HG02852 (cell line): Measurements from ENCODE around the gene MAP2K5.

Experiments
- ATAC-seq: cut with Tn5 transposase; IDR thresholded peaks from one replicate; pipeline ENCODE4 v1.9.1; 2021; ENCODE audit warnings: mild to moderate bottlenecking, moderate library complexity; ENCODE audit not compliant: unreplicated experiment

Gene MAP2K5

DNA sequence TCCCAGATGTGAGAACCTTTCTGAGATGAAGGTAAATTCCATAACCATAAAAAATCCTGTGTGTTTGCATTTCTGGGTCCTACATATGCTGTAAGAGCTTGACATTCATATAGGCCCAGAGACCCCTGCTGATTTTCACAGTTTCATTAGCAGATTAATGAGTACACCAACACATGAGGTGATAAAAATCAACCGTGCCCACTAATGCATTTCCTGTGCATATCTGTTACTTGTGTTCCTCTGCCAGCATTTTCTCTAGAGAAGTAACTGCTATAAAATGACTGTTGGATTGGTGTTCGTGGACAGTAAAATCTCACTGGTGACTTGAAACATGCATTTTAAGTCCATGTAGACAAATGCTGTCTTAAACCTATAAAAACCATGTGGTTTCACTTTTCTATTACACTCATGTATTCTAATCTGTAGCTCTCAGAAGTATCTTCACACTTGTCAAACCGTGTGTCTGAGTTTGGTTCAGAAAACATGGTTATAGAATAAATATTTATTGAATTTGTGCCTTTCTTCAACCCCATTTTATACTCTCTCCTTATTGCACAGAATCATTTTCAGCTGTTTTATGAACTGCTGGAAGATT, 14.6 kb downstream of the MAP2K5 start:
- ATAC-seq, result no peak

DNA sequence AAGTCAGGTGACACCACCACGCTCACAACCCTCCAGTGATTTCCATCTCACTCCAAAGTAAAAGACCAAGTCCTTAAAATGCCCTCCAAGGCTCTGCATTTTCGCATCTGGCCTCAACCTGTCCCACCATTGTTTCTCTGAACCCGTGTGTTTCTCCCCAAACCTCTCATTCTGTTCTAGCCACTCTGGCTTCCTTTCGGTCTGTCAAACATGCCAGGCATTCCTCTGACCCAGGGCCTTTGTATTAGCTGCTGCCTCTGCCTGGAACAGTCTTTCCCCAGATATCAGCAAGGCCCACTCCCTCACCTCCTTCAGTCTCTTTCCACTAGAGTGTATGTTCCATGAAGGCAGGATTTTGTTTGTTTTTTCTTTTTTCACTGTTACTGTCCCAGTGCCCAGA, 16.0 kb downstream of the MAP2K5 start:
- no peak for ATAC-seq

DNA sequence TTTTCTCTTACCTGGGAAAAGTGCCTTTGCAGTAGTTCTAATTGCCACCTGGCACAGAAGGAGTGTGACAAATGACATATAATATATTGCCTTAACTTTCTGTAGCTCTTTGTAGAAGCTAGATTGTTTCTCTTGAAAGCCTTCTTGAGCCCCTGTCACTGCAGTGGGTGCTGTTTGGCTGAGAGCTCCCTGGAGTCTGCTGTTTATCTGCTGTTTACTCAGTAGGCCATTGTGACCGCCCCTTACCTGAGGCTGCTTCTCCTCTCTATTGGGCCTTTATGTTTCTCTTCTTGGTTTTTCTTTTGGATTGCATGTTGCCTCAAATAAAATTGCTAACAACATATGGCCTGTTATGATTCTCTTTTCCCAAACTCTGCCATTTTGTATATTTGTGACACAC, 16.7 kb downstream of the MAP2K5 start:
- no peak for ATAC-seq

DNA sequence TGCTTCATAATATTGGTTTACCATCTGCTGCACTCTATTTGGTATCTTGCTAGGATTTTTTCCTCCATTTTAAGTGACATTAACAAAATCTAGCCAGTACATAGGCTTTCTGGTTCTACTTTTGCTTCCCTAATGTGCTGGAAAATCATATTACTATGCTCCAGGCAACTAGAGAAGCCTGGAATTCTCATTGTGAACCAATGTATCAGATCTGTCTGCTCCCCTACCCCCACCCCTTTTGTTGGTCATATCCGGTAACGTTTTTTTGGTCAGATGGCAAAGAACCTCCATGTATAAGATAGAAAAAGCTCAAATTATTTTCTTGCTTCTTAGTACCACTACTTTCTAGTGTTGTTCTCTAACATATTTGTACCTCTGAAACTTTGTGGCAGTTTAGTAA, 17.1 kb downstream of the MAP2K5 start:
- ATAC-seq, result no peak

DNA sequence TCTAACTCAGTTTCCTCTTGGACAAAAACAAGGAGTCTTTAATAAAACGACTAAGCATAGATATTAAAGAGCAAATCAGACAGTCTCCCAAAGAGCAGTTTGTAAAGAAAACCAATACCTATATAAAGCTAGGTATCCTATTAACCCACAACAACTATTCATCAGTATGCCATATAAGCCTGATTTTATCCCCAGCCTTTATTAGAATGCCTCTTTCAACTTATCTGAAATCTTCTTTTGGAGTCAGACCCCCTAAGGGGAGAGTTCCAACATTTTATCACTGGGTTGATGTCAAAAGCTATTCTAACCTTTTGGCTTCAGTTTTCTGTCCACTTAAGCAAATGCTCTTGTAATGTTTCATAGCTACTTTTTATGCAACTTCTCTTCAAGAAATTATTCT, 17.8 kb downstream of the MAP2K5 start:
- ATAC-seq, result no peak

DNA sequence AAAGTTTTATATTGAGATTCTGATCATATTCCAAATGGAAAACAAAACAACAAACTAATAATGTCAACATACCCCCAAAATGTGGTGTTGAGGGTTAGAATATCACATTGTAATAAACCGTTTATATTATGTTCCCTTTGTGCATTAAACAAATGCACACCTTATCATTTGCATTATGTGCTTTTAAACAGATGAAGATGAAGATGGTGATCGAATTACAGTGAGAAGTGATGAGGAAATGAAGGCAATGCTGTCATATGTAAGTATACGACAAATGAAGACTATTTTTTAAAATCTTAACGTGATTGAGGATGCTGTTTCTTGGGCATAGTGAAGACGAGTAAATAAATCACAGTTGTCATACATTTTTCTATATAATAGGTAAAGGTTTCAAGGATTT, 20.6 kb downstream of the MAP2K5 start:
- no peak for ATAC-seq

DNA sequence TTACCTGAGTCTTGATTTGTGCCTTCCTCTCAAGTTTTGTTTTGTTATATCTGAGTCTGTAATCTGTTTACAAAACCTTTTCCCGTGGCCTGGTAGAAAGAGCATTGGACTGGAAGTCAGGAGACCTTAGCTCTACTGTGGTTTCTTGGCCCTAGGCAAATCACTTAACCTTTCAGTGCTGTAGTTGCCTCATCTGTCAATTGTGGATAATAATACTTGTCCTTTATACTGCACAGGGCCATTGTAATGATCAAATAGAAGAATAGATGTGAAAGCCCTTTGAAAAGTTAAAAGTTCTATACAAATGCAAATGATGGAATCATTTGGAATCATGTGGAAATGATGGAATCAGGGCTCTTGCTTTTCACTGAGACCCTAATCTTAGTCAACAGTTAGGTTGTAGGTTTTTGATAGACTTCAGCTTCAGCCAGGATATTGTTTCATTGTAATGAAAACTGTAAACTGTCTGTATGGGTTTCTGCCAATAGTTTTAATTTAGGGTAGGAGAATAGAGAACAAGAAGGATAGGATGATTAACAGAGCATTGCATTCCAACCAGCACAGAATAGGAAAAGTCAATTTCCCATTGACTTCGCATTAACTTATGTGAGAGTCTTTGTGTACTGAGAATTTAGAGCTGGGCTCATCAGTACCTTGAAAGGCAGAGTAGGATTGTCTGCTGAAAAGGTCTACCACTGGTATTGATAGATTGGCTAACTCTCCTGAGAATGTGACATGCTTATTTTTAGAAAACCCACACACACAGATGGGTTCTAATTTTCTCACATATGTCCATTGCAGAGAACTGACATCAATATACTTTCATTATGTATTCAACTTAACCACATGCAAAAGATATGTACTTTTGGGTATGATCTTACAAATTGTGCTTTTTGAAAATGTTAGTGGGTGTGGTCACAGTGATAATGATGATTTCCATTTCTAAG, 21.8 kb downstream of the MAP2K5 start:
- peak; percentile 94 for ATAC-seq

DNA sequence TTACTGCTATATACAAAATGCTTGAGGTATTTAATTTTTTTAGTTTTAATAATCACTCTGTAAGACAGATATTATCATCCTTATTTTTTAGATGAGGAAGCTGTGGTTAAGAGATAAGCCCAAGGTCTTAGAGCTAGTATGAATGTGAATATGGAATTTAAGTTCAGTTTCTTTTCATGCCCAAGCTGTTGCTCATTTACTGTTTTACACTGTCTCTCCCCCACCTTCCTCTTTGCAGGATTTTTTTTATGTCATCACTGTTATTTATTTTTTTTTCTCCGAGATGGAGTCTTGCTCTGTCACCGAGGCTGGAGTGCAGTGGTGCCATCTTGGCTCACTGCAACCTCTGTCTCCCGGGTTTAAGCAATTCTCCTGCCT, 22.5 kb downstream of the MAP2K5 start:
- peak; percentile 33 for ATAC-seq

DNA sequence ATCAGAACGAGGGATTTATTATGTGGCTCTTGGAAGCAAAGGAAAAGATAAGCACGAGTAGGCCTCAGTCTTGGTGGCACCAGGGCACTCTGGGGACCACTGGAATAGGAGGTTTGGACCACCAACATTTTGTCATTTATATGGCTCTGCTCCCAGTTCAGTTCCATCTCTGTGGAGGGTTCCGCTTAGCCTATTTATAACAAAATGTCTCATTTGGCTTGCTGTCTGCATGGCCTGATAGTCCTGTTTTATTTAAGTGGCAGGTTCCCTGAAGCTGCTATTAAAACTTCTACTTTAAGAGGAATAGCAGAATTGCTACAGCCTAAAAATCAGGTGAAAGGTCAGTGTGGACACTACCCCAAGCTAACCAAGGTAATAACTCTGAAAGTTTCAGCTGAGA, 27.2 kb downstream of the MAP2K5 start:
- ATAC-seq, result no peak

DNA sequence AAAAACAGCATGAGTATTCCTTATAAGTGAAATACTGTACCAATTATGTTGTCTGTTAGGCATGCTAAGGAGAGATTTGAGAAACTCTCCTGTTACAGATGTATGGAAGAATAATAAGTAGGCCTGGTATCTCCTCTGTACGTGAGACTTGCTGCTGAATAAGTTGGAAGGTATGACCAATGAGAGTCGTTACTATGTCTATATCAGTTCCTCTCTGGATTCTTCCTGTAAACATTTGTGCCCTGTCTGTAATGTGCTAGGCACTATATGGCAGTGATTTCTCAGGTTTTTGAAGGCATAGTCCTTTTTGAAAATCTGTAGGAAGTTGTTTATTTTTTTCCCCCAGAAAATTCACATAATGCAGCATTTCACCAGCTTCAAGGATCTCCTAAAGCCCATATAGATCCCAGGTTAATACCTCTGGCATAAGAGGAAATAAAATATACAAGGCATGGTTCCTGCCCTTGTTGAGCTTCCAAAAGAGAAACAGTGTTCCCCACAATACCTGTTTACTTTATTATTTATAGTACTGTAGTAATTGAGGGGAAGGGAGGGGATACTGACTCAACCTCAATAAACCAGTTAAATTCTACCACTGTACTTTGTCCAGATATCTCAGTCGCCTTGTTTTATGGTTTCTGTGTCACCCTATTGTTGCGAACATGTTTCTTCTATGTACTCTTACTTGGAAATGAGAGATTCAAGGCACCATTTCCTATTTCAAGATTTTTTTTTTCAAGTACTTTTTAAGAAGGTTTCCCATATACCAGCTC, 28.6 kb downstream of the MAP2K5 start:
- ATAC-seq, result no peak

DNA sequence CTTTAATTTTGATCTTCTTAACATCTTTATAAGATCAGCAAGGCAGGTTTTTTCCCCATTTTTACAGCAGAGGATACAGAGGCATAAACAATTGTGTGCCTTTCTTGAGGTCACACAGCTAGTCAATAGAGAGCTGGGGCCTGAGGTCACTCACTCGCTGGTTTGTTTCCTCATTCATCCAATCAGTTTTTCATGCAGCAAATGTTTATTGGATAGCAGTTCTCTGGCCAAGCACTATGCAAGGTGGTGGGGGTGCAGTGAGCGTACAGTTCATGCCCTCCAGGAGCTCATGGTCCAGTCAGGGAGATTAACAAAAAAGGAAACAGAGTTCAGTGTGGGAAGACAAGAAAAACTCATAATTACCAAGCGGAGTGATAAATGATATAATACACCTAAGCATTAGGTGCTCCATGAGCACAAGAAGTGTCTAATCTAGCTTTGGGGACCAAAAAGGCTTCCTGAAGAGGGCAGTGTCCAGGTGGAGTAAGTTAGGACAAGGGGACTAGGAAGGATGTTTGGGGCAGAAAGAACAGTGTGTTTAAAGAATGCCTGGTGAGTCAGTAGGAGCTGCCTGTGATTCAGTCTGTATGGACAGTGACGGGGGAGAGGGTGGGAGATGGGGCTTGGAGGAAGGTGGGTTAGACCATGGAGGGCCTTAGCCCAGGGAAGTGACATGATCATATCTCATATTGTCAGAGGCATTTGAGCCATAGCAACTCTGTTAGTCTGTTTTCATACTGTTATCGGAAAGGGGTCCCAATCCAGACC, 29.3 kb downstream of the MAP2K5 start:
- ATAC-seq, result no peak

DNA sequence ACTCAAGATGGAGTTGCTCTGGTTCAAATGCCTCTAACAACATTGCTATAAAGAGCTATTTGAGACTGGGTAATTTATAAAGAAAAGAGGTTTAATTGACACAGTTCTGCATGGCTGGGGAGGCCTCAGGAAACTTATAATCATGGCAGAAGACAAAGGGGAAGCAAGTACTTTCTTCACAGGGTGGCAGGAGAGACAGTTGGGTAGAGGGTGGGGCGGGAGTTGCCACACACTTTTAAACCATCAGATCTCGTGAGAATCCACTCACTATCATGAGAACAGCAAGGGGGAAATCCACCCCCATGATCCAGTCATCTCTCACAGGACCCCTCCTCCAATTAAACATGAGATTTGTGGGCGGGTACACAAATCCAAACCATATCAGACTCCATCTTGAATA, 30.7 kb downstream of the MAP2K5 start:
- ATAC-seq, result no peak

DNA sequence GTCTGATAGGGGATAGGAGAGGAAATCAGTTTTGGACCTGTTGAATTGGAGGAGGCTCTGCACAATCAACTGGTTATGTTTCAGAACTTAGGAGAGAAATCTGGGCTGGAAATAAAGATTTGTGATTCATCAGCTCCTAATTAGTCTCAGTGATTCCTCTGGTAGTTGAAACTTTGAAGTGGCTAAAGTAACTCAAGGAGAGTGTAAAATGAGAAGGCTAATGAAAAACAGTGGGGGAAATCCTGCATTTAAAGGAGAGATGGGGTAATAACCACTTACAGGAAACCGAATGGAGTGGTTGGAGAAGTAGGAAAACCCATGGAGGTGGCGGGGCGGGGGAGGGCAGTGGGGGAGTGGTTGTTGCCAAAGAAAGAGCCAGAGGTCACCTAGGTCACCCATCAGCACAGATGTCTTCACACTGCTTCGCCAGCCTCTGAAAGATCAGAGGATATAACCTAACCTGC, 32.6 kb downstream of the MAP2K5 start:
- ATAC-seq, result no peak

DNA sequence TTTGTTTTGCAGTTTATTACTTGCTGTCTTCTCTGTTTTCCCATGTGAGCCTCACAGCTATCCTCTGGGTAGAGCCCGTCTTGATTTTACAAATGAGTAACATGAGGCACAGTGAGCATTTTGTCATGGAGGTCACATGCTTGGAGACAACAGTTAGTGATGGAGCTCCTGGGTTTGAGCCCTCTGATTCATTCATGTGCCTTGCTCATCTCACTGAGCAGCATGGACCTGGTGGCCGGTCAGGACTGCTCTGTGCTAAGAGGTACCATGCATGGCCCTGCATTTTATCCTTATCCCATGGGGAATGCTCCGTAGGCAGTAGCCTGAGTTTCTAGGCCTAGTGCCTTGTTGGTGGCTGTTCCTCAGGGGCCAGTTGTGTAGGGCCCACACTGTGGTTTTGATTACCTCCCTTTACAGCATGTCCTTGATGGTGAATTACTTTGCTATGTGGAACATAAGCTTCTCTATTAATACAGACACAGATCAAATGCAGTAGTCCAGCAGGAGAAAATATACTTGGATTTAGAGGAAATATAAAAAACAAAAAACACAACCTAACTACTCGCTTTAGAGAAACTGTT, 35.6 kb downstream of the MAP2K5 start:
- no peak for ATAC-seq

DNA sequence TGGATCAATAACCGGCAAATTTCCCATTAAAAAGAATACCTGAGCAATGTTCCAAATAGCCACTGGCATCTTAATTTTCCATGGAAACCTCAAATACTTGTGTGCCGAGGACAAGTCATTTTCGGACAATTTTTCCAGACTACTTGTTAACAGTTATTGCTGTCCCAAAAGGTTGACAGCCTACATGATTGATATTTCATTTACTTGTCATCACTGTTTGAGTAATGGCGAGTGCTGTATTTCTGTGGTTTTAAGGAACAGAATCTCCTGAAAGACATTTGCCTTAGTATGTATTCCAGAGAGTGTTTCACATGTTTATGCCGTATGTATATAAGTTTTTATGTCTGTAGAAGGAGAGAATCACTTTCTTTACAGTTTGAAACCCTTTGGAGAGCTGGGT, 36.7 kb downstream of the MAP2K5 start:
- ATAC-seq, result no peak

DNA sequence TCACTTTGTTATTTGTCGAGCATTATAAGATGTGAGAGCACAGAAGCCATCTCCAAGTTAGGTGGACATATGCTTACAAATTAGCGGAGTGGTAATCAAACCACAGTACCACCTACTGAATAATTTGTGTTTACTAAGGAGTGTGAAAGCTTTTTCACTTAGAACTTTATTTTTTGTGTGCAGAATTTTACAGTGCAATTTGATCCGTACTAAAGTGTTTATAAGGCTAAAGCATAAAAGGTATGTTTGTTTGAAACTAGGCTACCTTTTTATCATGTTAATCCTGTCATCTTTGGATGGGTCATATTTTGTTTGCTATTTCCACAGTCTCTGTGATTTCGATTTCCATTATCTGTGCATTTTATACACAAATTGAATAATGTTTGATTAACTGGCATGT, 37.5 kb downstream of the MAP2K5 start:
- ATAC-seq, result no peak

DNA sequence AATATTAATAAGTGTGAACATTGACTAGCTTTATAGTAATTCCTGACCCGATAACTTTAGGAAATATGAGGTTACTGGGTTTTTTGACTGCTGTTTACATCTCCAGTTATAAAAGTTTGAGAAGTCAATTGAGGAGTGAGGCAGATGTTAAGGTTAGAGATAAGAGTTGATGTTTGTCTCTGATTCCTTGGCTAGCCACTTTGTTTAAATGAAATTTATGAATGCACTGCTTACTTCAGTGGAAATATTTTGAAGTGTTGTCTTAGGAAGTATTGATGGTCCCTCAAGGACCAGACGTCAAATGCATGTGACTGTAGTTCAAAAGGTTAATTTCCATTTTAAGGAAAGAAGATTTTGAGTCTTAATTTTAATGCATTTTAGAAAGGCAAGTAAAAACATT, 41.7 kb downstream of the MAP2K5 start:
- no peak for ATAC-seq

DNA sequence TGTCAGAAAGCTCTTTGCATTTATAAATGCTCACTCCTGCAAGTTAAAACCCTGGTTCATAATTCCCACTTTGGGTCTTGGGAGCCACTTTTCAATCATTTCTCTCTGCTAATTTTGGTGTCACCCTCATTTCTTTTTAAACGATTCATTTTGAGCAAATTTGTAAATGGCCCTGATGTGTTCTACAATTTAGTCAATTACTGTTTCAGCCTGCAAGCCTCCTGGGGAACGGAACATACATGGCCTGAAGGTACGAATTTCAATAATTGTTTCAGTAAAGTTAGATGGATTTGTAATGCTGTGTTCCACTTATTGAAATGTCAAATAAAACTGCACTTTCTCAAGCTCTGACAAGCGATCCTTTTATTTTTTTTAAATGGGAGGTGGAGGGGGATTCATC, 43.2 kb downstream of the MAP2K5 start:
- no peak for ATAC-seq

DNA sequence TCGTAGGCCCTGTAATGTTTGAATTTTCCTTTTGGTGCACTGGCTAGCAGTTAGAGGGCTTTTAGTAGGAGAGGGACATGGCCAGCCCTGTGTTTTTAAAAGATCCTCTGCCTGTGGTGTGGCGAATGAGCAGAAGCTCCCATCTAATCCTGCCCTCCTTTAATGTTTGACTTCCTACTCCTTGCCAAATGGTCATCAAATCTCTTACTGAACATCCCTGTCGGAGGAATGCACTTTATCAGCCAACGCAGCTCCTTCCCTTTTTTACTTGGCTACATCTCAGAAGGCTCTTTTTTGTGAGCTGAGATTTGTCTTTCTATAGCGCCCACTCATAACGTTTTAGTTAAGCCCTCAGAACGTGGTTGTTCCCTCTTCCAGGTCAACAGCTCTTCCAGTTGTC, 44.8 kb downstream of the MAP2K5 start:
- no peak for ATAC-seq

DNA sequence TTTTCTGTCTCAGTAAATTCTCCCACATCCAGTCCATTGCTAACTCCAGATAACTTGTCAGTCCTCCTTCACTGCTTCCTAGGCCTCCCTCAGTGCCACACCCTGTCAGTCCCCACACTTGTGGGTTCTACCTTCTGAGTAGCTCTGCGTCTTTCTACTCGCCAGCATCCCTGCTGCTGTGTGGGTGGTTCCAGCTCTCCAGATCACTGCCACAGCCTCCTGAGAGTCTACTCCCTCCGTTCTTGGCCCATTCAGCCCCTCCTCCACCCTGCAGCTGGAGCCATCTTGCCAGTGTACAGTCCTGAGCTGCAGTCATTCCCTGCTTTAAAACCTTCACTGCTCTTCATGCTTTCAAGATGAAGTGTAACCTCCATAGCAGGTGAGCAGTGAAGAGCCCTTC, 45.3 kb downstream of the MAP2K5 start:
- ATAC-seq, result no peak

DNA sequence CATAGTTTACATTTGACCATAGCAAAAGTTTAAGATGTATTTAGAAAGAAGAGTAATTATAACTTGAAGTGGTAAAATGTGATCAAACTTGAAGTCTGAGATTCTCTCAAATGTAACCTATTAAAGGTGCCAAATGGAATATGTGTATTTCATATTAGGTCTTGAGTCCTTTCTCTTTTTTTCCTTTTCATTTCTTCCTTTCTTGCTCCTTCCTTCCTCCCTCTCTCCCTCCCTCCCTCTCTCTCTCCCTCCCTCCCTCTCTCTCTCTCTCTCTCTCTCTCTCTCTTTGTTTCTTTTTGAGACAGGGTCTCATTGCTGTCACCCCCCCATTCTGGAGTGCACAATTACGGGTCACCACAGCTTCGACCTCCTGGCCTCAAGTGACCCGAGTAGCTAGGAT, 47.7 kb downstream of the MAP2K5 start:
- no peak for ATAC-seq
